GM12878 (cell line): ENCODE measurements around the gene OGFR. TPM values are rescaled to one million over a fixed set of nuclear protein-coding genes. Genes with fewer than 3 reads are reported as not detected.

ENCODE experiments used
- ATAC-seq: fragments of 200-7000 bp; cut with Tn5 transposase; 3 replicates; pipeline ENCODE4 v1.9.1; 2020; ENCODE audit warnings: mild to moderate bottlenecking, moderate library complexity
- BruUV-seq: library from RNA; stranded (reverse); fragments of 400-500 nt; replicated peaks from 2 replicates; lab custom pipeline; 2021; lab: Mats Ljungman, UMichigan
- CTCF ChIA-PET: fragments of 300-600 bp; sonication (Branson Sonifier 250); formaldehyde crosslinking; extraction: SDS; loops from one replicate; lab custom pipeline; 2021; ENCODE audit warnings: inconsistent platforms; lab: Yijun Ruan, JAX
- POLR2A ChIA-PET: fragments of 350-600 bp; formaldehyde crosslinking; extraction: SDS; loops from one replicate; lab custom pipeline; 2021; ENCODE audit warnings: inconsistent platforms; lab: Charles Lee
- RAD21 ChIA-PET: fragments of 300-600 bp; sonication (Branson Sonifier 250); formaldehyde crosslinking; loops from one replicate; lab custom pipeline; 2023; ENCODE audit warnings: antibody characterized with exemption; ENCODE audit not compliant: unreplicated experiment; lab: Charles Lee
- SMC1A ChIA-PET: fragments of 300-600 bp; sonication (Branson Sonifier 250); formaldehyde crosslinking; loops from one replicate; lab custom pipeline; 2023; ENCODE audit not compliant: unreplicated experiment, uncharacterized antibody; lab: Charles Lee
- DNase-seq: peaks from one replicate; pipeline ENCODE4 v3.0.0-alpha.2; 2011; ENCODE audit warnings: low read depth, low spot score
- FAIRE-seq: peaks from 3 replicates; lab custom pipeline; 2011; peaks lifted over from hg19 to GRCh38; lab: Jason Lieb, UNC
- H2AFZ ChIP-seq: 2 replicates; pipeline ENCODE4 v1.6.0; 2011; ENCODE audit warnings: low read depth, low read length, control low read depth; ENCODE audit not compliant: control insufficient read depth
- H3K27ac ChIP-seq: 2 replicates; pipeline ENCODE4 v1.5.1; 2011; ENCODE audit warnings: control low read depth; ENCODE audit not compliant: control insufficient read depth, insufficient read depth
- H3K27me3 ChIP-seq, 2 experiments: replicated peaks in 1 of 2; 2 replicates each; pipeline versions ENCODE4 v1.6.0 to v1.6.1; 2011; ENCODE audit warnings: low read length in 1 of 2; ENCODE audit not compliant: control insufficient read depth in 2 of 2, insufficient read depth in 2 of 2
- H3K36me3 ChIP-seq, 2 experiments: 2 replicates each; pipeline ENCODE4 v1.5.1; 2011; ENCODE audit warnings: low read length in 1 of 2; ENCODE audit not compliant: control insufficient read depth in 2 of 2, insufficient read depth in 2 of 2
- H3K4me1 ChIP-seq: 2 replicates; pipeline ENCODE4 v1.6.1; 2011; ENCODE audit warnings: mild to moderate bottlenecking, low read length, moderate library complexity, mixed read lengths; ENCODE audit not compliant: control insufficient read depth, insufficient read depth
- H3K4me2 ChIP-seq: 2 replicates; pipeline ENCODE4 v1.6.0; 2011; ENCODE audit warnings: control low read depth; ENCODE audit not compliant: control insufficient read depth, insufficient read depth
- H3K4me3 ChIP-seq: fragments of 200-600 bp; sonication (generic); 2 replicates; pipeline ENCODE4 v1.5.1; 2016
- H3K79me2 ChIP-seq: 2 replicates; pipeline ENCODE4 v1.6.0; 2011; ENCODE audit warnings: low read length; ENCODE audit not compliant: control insufficient read depth, insufficient read depth
- H3K9ac ChIP-seq: 2 replicates; pipeline ENCODE4 v1.8.0; 2011; ENCODE audit warnings: low read length, control low read depth, mixed read lengths; ENCODE audit not compliant: control insufficient read depth, insufficient read depth
- H3K9me3 ChIP-seq: replicated peaks from 3 replicates; pipeline ENCODE4 v1.5.1; 2011; ENCODE audit warnings: mild to moderate bottlenecking, low read length; ENCODE audit not compliant: control insufficient read depth, insufficient read depth
- H4K20me1 ChIP-seq: 2 replicates; pipeline ENCODE4 v1.6.0; 2011; ENCODE audit not compliant: control insufficient read depth, insufficient read depth
- ATF7 ChIP-seq: fragments of 450-650 bp; IDR thresholded peaks from 2 replicates; pipeline ENCODE4 v1.6.1; 2016; ENCODE audit warnings: low read depth, mild to moderate bottlenecking
- ETV6 ChIP-seq, 2 experiments: fragments of 450-650 bp in 1 of 2; IDR thresholded peaks in 1 of 2; conservative IDR thresholded peaks in 1 of 2; 2 replicates each; pipeline ENCODE4 v1.6.1; 2014; ENCODE audit warnings: antibody characterized with exemption in 1 of 2, borderline replicate concordance in 1 of 2, low read depth in 1 of 2, mild to moderate bottlenecking in 1 of 2, moderate library complexity in 1 of 2
- GABPA ChIP-seq: IDR thresholded peaks from 2 replicates; pipeline ENCODE4 v1.6.1; 2014; ENCODE audit warnings: antibody characterized with exemption, low read depth, mild to moderate bottlenecking, inconsistent platforms
- JUND ChIP-seq: IDR thresholded peaks from 2 replicates; pipeline ENCODE4 v1.6.1; 2012; ENCODE audit warnings: low read depth, mild to moderate bottlenecking, low read length, improper control_type of control experiment, moderate library complexity
- MEF2A ChIP-seq: IDR thresholded peaks from 2 replicates; pipeline ENCODE4 v1.6.1; 2011; ENCODE audit warnings: low read depth, mild to moderate bottlenecking, low read length, moderate library complexity; ENCODE audit not compliant: insufficient read depth
- NFXL1 ChIP-seq: fragments of 450-650 bp; IDR thresholded peaks from 2 replicates; pipeline ENCODE4 v1.6.1; 2017; ENCODE audit warnings: antibody characterized with exemption, mild to moderate bottlenecking, borderline replicate concordance
- NFYB ChIP-seq: IDR thresholded peaks from 2 replicates; pipeline ENCODE4 v1.6.1; 2011; ENCODE audit warnings: low read depth, mild to moderate bottlenecking, low read length, improper control_type of control experiment, moderate library complexity; ENCODE audit not compliant: insufficient read depth
- NR2C2 ChIP-seq: IDR thresholded peaks from 2 replicates; pipeline ENCODE4 v1.6.1; 2011; ENCODE audit warnings: borderline replicate concordance, low read depth; ENCODE audit not compliant: control insufficient read depth, insufficient read length
- POLR2AphosphoS5 ChIP-seq: IDR thresholded peaks from 2 replicates; pipeline ENCODE4 v1.6.1; 2011; ENCODE audit warnings: mild to moderate bottlenecking, low read length, inconsistent platforms
- RAD51 ChIP-seq: fragments of 450-650 bp; IDR thresholded peaks from 2 replicates; pipeline ENCODE4 v1.6.1; 2016; ENCODE audit warnings: moderate library complexity, mild to moderate bottlenecking, inconsistent platforms
- SIX5 ChIP-seq: IDR thresholded peaks from 2 replicates; pipeline ENCODE4 v1.6.1; 2011; ENCODE audit warnings: mild to moderate bottlenecking, low read depth, low read length, moderate library complexity; ENCODE audit not compliant: severe bottlenecking
- ZBTB33 ChIP-seq: fragments of 450-650 bp; IDR thresholded peaks from 2 replicates; pipeline ENCODE4 v1.6.1; 2017; ENCODE audit warnings: mild to moderate bottlenecking
- ZNF384 ChIP-seq: IDR thresholded peaks from 2 replicates; pipeline ENCODE4 v1.6.1; 2012; ENCODE audit warnings: low read depth, mild to moderate bottlenecking, low read length, improper control_type of control experiment, borderline replicate concordance
- ZSCAN29 ChIP-seq: fragments of 450-650 bp; IDR thresholded peaks from 2 replicates; pipeline ENCODE4 v1.6.1; 2017; ENCODE audit warnings: mild to moderate bottlenecking, moderate library complexity
- WGBS: methylation state at CpG from one replicate; pipeline ENCODE4 v1.1.6; 2016; ENCODE audit warnings: low lambda C conversion rate; ENCODE audit not compliant: insufficient replicate concordance, insufficient coverage; ENCODE audit errors: missing lambda C conversion rate; 5-methylcytosine and 5-hydroxymethylcytosine counted together
- in situ Hi-C: fragments of 300-500 bp; cut with MboI; formaldehyde crosslinking; loops from 9 replicates; pipeline ENCODE4 v1.14.3; 2018; ENCODE audit warnings: mixed read lengths
- intact Hi-C: fragments of 100-400 bp; cut with micrococcal nuclease; formaldehyde crosslinking; loops from one replicate; pipeline ENCODE4 v1.14.2; 2022; ENCODE audit not compliant: unreplicated experiment
- polyA plus RNA-seq, 11 experiments: library from polyadenylated mRNA; depleted of rRNA in 4 of 11; unstranded in 6 of 11; stranded (reverse) in 5 of 11; fragments of >200 nt; fragmentation: Nextera tagmentation in 4 of 11; fragmentation: Illumina TruSeq in 1 of 11; extraction: Ambion mirVana in 4 of 11; extraction: Trizol in 1 of 11; gene quantifications; 1 replicate in 1 of 11; 2 replicates in 10 of 11; pipeline versions ENCODE4 v1.2.1 to v1.2.3, GENCODE V29; 2011 to 2016; ENCODE audit warnings: inconsistent platforms in 2 of 11, missing spikeins in 2 of 11, low read depth in 1 of 11
- total RNA-seq, 4 experiments: library from RNA; depleted of rRNA in 3 of 4; stranded (reverse); fragments of >200 nt in 3 of 4; fragmentation: Illumina TruSeq in 1 of 4; extraction: Trizol in 1 of 4; gene quantifications; 2 replicates each; pipeline versions ENCODE4 v1.2.1 to v1.2.3, GENCODE V29; 2013 to 2021
- TF ChIP-seq, protein P1 (sequence below): fragments of 450-650 bp; IDR thresholded peaks from 2 replicates; pipeline ENCODE4 v1.6.1; 2017; ENCODE audit warnings: mild to moderate bottlenecking, moderate library complexity
- TF ChIP-seq, protein P2 (sequence below): fragments of 450-650 bp; conservative IDR thresholded peaks from 2 replicates; pipeline ENCODE4 v1.6.1; 2017; ENCODE audit warnings: mild to moderate bottlenecking, moderate library complexity

Gene OGFR
- total and polyA plus RNA-seq, 10 of the 15 experiments (the other 5 are each of a cell fraction or from before 2014, with no cell fraction given), result 0.72 to 62.1 (median 27.3) TPM

- H2AFZ ChIP-seq, result no peak overlapping the region
- TF ChIP-seq ATF7 (no peak), ZNF384 (no peak), ZSCAN29 (no peak), NR2C2 (no peak), GABPA (no peak), MEF2A (no peak), SIX5 (no peak), JUND (no peak), RAD51 (no peak), NFXL1 (no peak), NFYB (no peak), ZBTB33 (no peak), POLR2AphosphoS5 (no peak), ETV6 (conservative IDR thresholded peaks at IDR 0.05 in 1 of 2, IDR thresholded peaks at IDR 0.05 in 1 of 2; ENCODE audit: borderline replicate concordance in 1 of 2, low read depth in 1 of 2) (no peak)
- TF ChIP-seq, protein P1, sequence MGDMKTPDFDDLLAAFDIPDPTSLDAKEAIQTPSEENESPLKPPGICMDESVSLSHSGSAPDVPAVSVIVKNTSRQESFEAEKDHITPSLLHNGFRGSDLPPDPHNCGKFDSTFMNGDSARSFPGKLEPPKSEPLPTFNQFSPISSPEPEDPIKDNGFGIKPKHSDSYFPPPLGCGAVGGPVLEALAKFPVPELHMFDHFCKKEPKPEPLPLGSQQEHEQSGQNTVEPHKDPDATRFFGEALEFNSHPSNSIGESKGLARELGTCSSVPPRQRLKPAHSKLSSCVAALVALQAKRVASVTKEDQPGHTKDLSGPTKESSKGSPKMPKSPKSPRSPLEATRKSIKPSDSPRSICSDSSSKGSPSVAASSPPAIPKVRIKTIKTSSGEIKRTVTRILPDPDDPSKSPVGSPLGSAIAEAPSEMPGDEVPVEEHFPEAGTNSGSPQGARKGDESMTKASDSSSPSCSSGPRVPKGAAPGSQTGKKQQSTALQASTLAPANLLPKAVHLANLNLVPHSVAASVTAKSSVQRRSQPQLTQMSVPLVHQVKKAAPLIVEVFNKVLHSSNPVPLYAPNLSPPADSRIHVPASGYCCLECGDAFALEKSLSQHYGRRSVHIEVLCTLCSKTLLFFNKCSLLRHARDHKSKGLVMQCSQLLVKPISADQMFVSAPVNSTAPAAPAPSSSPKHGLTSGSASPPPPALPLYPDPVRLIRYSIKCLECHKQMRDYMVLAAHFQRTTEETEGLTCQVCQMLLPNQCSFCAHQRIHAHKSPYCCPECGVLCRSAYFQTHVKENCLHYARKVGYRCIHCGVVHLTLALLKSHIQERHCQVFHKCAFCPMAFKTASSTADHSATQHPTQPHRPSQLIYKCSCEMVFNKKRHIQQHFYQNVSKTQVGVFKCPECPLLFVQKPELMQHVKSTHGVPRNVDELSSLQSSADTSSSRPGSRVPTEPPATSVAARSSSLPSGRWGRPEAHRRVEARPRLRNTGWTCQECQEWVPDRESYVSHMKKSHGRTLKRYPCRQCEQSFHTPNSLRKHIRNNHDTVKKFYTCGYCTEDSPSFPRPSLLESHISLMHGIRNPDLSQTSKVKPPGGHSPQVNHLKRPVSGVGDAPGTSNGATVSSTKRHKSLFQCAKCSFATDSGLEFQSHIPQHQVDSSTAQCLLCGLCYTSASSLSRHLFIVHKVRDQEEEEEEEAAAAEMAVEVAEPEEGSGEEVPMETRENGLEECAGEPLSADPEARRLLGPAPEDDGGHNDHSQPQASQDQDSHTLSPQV, result no peak
- TF ChIP-seq, protein P2, sequence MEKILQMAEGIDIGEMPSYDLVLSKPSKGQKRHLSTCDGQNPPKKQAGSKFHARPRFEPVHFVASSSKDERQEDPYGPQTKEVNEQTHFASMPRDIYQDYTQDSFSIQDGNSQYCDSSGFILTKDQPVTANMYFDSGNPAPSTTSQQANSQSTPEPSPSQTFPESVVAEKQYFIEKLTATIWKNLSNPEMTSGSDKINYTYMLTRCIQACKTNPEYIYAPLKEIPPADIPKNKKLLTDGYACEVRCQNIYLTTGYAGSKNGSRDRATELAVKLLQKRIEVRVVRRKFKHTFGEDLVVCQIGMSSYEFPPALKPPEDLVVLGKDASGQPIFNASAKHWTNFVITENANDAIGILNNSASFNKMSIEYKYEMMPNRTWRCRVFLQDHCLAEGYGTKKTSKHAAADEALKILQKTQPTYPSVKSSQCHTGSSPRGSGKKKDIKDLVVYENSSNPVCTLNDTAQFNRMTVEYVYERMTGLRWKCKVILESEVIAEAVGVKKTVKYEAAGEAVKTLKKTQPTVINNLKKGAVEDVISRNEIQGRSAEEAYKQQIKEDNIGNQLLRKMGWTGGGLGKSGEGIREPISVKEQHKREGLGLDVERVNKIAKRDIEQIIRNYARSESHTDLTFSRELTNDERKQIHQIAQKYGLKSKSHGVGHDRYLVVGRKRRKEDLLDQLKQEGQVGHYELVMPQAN, result no peak
Observed at GRCh38 chr20:62802026-62802712, 2.5 kb upstream of the OGFR start.

More at GRCh38 chr20:62802026-62802712, 2.5 kb upstream of the OGFR start:
- Histone ChIP-seq H3K36me3 (peaks cover 5 to 11% of the 10 kb centered on the region in 2 experiments), H4K20me1 (no peaks in the 10 kb centered on the region), H3K4me2 (no peak overlapping the region), H3K9me3 (no peaks in the 10 kb centered on the region), H3K9ac (no peak overlapping the region), H3K4me3 (no peak overlapping the region), H3K27ac (no peak overlapping the region), H3K27me3 (no peaks in the 10 kb centered on the region), H3K4me1 (peaks cover 14% of the 10 kb centered on the region), H3K79me2 (peaks cover 25% of the 10 kb centered on the region)
- DNase-seq, result no peak
- CTCF ChIA-PET, result interaction anchor here (1.3 kb wide), 1 partner anchor 302 kb away, joined by 3 read pairs; no protein-coding TSS in a partner anchor
- BruUV-seq, result no TSS peak
- RAD21 ChIA-PET, result no interaction called here
- FAIRE-seq, result no peak
- intact Hi-C loops (no loop called here), in situ Hi-C loops (no loop called here)
- 90% methylated on average over 22 of the region's 22 CpGs for WGBS
- POLR2A ChIA-PET, result no interaction called here
- ATAC-seq, result no peak
- SMC1A ChIA-PET, result no interaction called here
